Esophagus muscularis mucosa (tissue), 3 donors: Measurements from ENCODE around the gene HIRIP3.

Source experiments
- CTCF ChIP-seq, 3 experiments: fragments of 200-600 bp in 2 of 3; fragments of 450-650 bp in 1 of 3; sonication (generic) in 2 of 3; IDR thresholded peaks; one replicate each; pipeline ENCODE4 v1.5.1; 2017 to 2019; ENCODE audit warnings: antibody characterized with exemption in 3 of 3, mild to moderate bottlenecking in 2 of 3, moderate library complexity in 1 of 3
- POLR2A ChIP-seq: fragments of 450-650 bp; IDR thresholded peaks from one replicate; pipeline ENCODE4 v1.6.1; 2017; ENCODE audit warnings: antibody characterized with exemption, moderate library complexity, mild to moderate bottlenecking, low read depth
- POLR2AphosphoS5 ChIP-seq, 2 donors: sonication (generic); formaldehyde crosslinking; IDR thresholded peaks; one replicate each; pipeline ENCODE4 v1.6.1; 2017; ENCODE audit warnings: antibody characterized with exemption in 2 of 2

GRCh38 chr16:29991571-29991904 lies 3.9 kb downstream of the HIRIP3 start:
- no peak for TF ChIP-seq POLR2A
- no peak for TF ChIP-seq CTCF (IDR thresholded peaks at IDR 0.05)
- no peak for TF ChIP-seq POLR2AphosphoS5 (IDR thresholded peaks at IDR 0.05)
